ENCODE data around the gene ARRDC5.

Gene ARRDC5

DNA sequence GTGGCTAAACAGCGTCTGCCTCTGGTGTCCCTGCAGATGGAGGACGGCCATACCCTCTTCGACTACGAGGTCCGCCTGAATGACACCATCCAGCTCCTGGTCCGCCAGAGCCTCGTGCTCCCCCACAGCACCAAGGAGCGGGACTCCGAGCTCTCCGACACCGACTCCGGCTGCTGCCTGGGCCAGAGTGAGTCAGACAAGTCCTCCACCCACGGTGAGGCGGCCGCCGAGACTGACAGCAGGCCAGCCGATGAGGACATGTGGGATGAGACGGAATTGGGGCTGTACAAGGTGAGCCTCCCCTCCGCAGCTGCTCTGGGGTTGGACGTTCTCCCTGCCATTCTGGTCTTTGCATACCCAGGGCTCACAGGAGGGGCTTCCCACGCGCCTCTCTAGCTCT is 26.5 kb upstream of the ARRDC5 start:
- no peak overlapping the region for H3K4me3 ChIP-seq (ENCODE audit: low read length, poor library complexity, severe bottlenecking)
- peaks cover 60% of the 10 kb centered on the region; the same call in 1 of the 2 replicates for H3K36me3 ChIP-seq (ENCODE audit: insufficient read depth, low read length)
- H2AFZ ChIP-seq (ENCODE audit: low read length) = no peak overlapping the region
- no peak overlapping the region for H3K4me2 ChIP-seq (ENCODE audit: low read depth, low read length, poor library complexity, severe bottlenecking)
- no peaks in the 10 kb centered on the region for H3K9me2 ChIP-seq (replicated peaks; ENCODE audit: low read depth, low read length)
- H3K9ac ChIP-seq (ENCODE audit: low read depth, low read length, poor library complexity, severe bottlenecking) = no peak overlapping the region
- H3K9me3 ChIP-seq (ENCODE audit: insufficient read depth, low read depth, low read length) = no peaks in the 10 kb centered on the region
- no peaks in the 10 kb centered on the region for H3F3A ChIP-seq (ENCODE audit: low read depth)
- H4K20me1 ChIP-seq (ENCODE audit: insufficient read depth, low read length, poor library complexity, severe bottlenecking) = peaks cover 10% of the 10 kb centered on the region
- peaks cover 50% of the 10 kb centered on the region for H3K79me2 ChIP-seq (ENCODE audit: insufficient read depth, low read length)
- TF ChIP-seq, protein P1, sequence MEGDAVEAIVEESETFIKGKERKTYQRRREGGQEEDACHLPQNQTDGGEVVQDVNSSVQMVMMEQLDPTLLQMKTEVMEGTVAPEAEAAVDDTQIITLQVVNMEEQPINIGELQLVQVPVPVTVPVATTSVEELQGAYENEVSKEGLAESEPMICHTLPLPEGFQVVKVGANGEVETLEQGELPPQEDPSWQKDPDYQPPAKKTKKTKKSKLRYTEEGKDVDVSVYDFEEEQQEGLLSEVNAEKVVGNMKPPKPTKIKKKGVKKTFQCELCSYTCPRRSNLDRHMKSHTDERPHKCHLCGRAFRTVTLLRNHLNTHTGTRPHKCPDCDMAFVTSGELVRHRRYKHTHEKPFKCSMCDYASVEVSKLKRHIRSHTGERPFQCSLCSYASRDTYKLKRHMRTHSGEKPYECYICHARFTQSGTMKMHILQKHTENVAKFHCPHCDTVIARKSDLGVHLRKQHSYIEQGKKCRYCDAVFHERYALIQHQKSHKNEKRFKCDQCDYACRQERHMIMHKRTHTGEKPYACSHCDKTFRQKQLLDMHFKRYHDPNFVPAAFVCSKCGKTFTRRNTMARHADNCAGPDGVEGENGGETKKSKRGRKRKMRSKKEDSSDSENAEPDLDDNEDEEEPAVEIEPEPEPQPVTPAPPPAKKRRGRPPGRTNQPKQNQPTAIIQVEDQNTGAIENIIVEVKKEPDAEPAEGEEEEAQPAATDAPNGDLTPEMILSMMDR (conservative IDR thresholded peaks at IDR 0.05; ENCODE audit: low read length) = no peak
- TF ChIP-seq EZH2phosphoT487 (IDR thresholded peaks at IDR 0.05; ENCODE audit: borderline replicate concordance) = no peak
- no peaks in the 10 kb centered on the region for H3K27me3 ChIP-seq (ENCODE audit: insufficient read depth, low read length, poor library complexity, severe bottlenecking)
- no peaks in the 10 kb centered on the region for H3K4me1 ChIP-seq (ENCODE audit: insufficient read depth, low read length, poor library complexity, severe bottlenecking)

DNA sequence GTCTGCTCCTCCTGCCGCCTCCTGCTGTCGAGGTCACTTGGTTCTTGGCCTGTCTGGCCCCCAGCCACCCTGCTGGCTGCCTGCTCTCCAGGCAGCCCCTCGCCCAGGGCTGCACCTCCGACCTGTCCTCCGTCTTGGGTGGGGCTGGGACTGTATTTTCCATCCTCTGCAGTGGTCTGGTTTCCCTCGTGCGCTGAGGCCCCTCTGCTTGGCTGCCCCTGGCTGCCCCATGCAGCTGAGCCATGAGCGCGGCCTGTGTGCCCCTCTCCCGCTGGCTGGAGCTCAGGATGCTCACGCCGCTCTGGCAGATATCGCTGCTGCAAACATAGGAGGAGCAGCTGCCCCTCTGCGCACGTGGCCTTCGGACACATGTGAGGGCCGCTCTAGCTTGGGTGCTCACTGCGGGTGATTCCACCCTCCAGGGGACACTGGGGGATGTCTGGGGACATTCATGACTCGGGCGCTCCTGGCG is 20.6 kb upstream of the ARRDC5 start:
- H3K79me2 ChIP-seq (ENCODE audit: insufficient read depth, low read length) = peaks cover 92% of the 10 kb centered on the region
- H4K20me1 ChIP-seq (ENCODE audit: insufficient read depth, low read length, poor library complexity, severe bottlenecking) = peaks cover 7% of the 10 kb centered on the region
- H3K36me3 ChIP-seq (ENCODE audit: insufficient read depth, low read length) = peaks cover 38% of the 10 kb centered on the region; the same call in 1 of the 2 replicates
- no peak overlapping the region for H3K4me2 ChIP-seq (ENCODE audit: low read depth, low read length, poor library complexity, severe bottlenecking)
- H2AFZ ChIP-seq (ENCODE audit: low read length) = no peak overlapping the region
- H3K4me3 ChIP-seq (ENCODE audit: low read length, poor library complexity, severe bottlenecking) = no peak overlapping the region
- H3K9ac ChIP-seq (ENCODE audit: low read depth, low read length, poor library complexity, severe bottlenecking) = no peak overlapping the region
- no peaks in the 10 kb centered on the region for H3F3A ChIP-seq (ENCODE audit: low read depth)
- H3K9me3 ChIP-seq (ENCODE audit: insufficient read depth, low read depth, low read length) = no peaks in the 10 kb centered on the region
- TF ChIP-seq, protein P1 (conservative IDR thresholded peaks at IDR 0.05; ENCODE audit: low read length) = no peak
- TF ChIP-seq EZH2phosphoT487 (IDR thresholded peaks at IDR 0.05; ENCODE audit: borderline replicate concordance) = no peak
- no peaks in the 10 kb centered on the region for H3K9me2 ChIP-seq (replicated peaks; ENCODE audit: low read depth, low read length)
- H3K4me1 ChIP-seq (ENCODE audit: insufficient read depth, low read length, poor library complexity, severe bottlenecking) = no peaks in the 10 kb centered on the region
- no peaks in the 10 kb centered on the region for H3K27me3 ChIP-seq (ENCODE audit: insufficient read depth, low read length, poor library complexity, severe bottlenecking)

DNA sequence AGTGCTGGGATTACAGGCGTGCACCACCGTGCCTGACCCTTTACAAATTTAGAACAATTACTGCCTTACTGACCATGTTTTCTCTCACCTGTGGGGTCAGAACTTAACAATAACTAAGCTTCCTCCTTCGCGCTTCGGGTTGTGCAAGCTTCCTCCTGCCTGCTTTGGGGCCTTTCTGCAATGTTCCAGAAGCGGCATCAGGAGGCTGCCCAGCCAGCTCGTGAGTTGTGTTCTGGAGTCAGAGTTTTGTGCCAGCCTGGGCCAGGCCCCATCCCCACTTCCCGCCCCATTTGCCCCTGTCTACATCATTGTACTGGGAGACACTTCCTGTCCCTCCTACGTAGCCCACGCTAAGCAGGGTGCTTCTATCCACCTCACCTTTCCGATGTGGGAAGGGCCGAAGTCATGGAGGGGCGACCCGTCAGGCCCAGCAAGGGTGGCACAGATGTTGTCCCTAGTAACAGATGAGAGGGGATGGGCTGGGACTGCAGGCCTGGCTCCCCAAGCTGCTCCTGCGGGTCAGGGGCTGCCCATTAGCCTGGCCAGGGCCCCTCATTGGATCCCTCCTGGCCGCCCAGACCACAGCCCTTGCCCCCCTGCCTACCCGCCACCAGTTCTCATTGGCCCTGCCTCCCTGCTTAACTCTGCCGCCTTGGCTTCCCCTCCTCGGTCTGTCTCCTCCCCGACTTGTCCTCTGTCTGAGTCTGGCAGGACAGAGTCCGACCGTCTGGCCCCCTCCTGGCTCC is 20.0 kb upstream of the ARRDC5 start:
- H4K20me1 ChIP-seq (ENCODE audit: insufficient read depth, low read length, poor library complexity, severe bottlenecking) = peaks cover 7% of the 10 kb centered on the region
- H3K4me1 ChIP-seq (ENCODE audit: insufficient read depth, low read length, poor library complexity, severe bottlenecking) = no peaks in the 10 kb centered on the region
- no peak overlapping the region for H3K4me2 ChIP-seq (ENCODE audit: low read depth, low read length, poor library complexity, severe bottlenecking)
- H3K9me3 ChIP-seq (ENCODE audit: insufficient read depth, low read depth, low read length) = no peaks in the 10 kb centered on the region
- H3K9ac ChIP-seq (ENCODE audit: low read depth, low read length, poor library complexity, severe bottlenecking) = no peak overlapping the region
- no peak for TF ChIP-seq EZH2phosphoT487 (IDR thresholded peaks at IDR 0.05; ENCODE audit: borderline replicate concordance)
- TF ChIP-seq, protein P1 (conservative IDR thresholded peaks at IDR 0.05; ENCODE audit: low read length) = no peak
- peaks cover 92% of the 10 kb centered on the region for H3K79me2 ChIP-seq (ENCODE audit: insufficient read depth, low read length)
- no peak overlapping the region for H3K4me3 ChIP-seq (ENCODE audit: low read length, poor library complexity, severe bottlenecking)
- H3K27me3 ChIP-seq (ENCODE audit: insufficient read depth, low read length, poor library complexity, severe bottlenecking) = no peaks in the 10 kb centered on the region
- peaks cover 32% of the 10 kb centered on the region; the same call in 1 of the 2 replicates for H3K36me3 ChIP-seq (ENCODE audit: insufficient read depth, low read length)
- H3K9me2 ChIP-seq (replicated peaks; ENCODE audit: low read depth, low read length) = no peaks in the 10 kb centered on the region
- no peak overlapping the region for H2AFZ ChIP-seq (ENCODE audit: low read length)
- H3F3A ChIP-seq (ENCODE audit: low read depth) = no peaks in the 10 kb centered on the region

All from Loucy (cell line).